CD4-positive, alpha-beta T cell (primary cell): ENCODE data around the gene TXNDC2. TPM values are rescaled to one million over a fixed set of nuclear protein-coding genes. Genes with fewer than 3 reads are reported as not detected.

Experiments used
- ATAC-seq: fragments of 200-7000 bp; cut with Tn5 transposase; one replicate; pipeline ENCODE4 v1.10.0; 2022; ENCODE audit warnings: mild to moderate bottlenecking; ENCODE audit not compliant: poor library complexity
- CTCF ChIA-PET: fragments of 350-600 bp; sonication (Branson Sonifier 250); formaldehyde crosslinking; loops from one replicate; lab custom pipeline; 2021; ENCODE audit warnings: antibody characterized with exemption, inconsistent platforms; lab: Charles Lee
- POLR2A ChIA-PET: fragments of 350-600 bp; sonication (Branson Sonifier 250); formaldehyde crosslinking; loops from one replicate; lab custom pipeline; 2021; ENCODE audit warnings: antibody characterized with exemption, inconsistent platforms; lab: Charles Lee
- DNase-seq, 14 experiments: peaks; one replicate each; pipeline ENCODE4 v3.0.0-alpha.2; 2013 to 2020; ENCODE audit warnings: mixed read lengths in 2 of 14
- H3K27ac ChIP-seq, 2 donors: one replicate each; pipeline versions ENCODE4 v1.5.1 to v1.7.0; 2013; ENCODE audit warnings: low read length in 2 of 2, low read depth in 1 of 2, mild to moderate bottlenecking in 1 of 2
- H3K27me3 ChIP-seq, 2 experiments: 1 replicate in 1 of 2; 2 replicates in 1 of 2; pipeline versions ENCODE4 v1.6.1 to v1.7.0; 2013; ENCODE audit warnings: low read length in 2 of 2, control low read depth in 1 of 2, mild to moderate bottlenecking in 1 of 2, moderate library complexity in 1 of 2; ENCODE audit not compliant: insufficient read depth in 2 of 2, control insufficient read depth in 1 of 2
- H3K36me3 ChIP-seq: one replicate; pipeline ENCODE4 v1.6.1; 2013; ENCODE audit warnings: low read length, control low read depth; ENCODE audit not compliant: insufficient read depth
- H3K4me1 ChIP-seq: one replicate; pipeline ENCODE4 v1.6.1; 2013; ENCODE audit warnings: low read length, control low read depth; ENCODE audit not compliant: insufficient read depth
- H3K4me3 ChIP-seq: one replicate; pipeline ENCODE4 v1.5.1; 2013; ENCODE audit warnings: mild to moderate bottlenecking, low read length, moderate library complexity
- H3K9me3 ChIP-seq, 2 experiments: 1 replicate in 1 of 2; 2 replicates in 1 of 2; pipeline versions ENCODE4 v1.6.1 to v1.7.0; 2013; ENCODE audit warnings: low read length in 2 of 2, mild to moderate bottlenecking in 2 of 2, control low read depth in 1 of 2, moderate library complexity in 1 of 2; ENCODE audit not compliant: control insufficient read depth in 1 of 2, insufficient read depth in 1 of 2
- H3K27ac Mint-ChIP-seq: one replicate; pipeline ENCODE4 v1.8.0; 2020; ENCODE audit warnings: mixed read lengths
- H3K27me3 Mint-ChIP-seq: one replicate; pipeline ENCODE4 v1.8.0; 2021; ENCODE audit warnings: mixed read lengths
- H3K36me3 Mint-ChIP-seq: one replicate; pipeline ENCODE4 v1.8.0; 2021; ENCODE audit warnings: low read depth, mixed read lengths
- H3K4me1 Mint-ChIP-seq: one replicate; pipeline ENCODE4 v1.8.0; 2021; ENCODE audit warnings: low read depth, mixed read lengths
- H3K4me3 Mint-ChIP-seq: one replicate; pipeline ENCODE4 v1.8.0; 2020; ENCODE audit warnings: mild to moderate bottlenecking, mixed read lengths
- H3K9me3 Mint-ChIP-seq: one replicate; pipeline ENCODE4 v1.8.0; 2020; ENCODE audit warnings: mixed read lengths
- CTCF ChIP-seq: fragments of 200-600 bp; IDR thresholded peaks from one replicate; pipeline ENCODE4 v1.8.0; 2022; ENCODE audit warnings: antibody characterized with exemption, mild to moderate bottlenecking
- intact Hi-C, 2 experiments: fragments of 100-400 bp; cut with DNase I in 1 of 2; cut with micrococcal nuclease in 1 of 2; formaldehyde crosslinking; loops; one replicate each; pipeline versions ENCODE4 v1.15.1 to v1.9.0; 2023 to 2025; cut with DNase I, micrococcal nuclease
- total RNA-seq, 174 experiments: library from RNA in 2 of 174; stranded (reverse) in 2 of 174; gene quantifications; one replicate each; pipeline ENCODE4 v1.2.3 and lab custom pipeline; 2021 to 2026

Gene TXNDC2
- total RNA-seq, 2 experiments from 2014 or later = not detected

GRCh38 chr18:9866627-9867026 is 19.1 kb upstream of the TXNDC2 start:
- no peak overlapping the region for H3K27ac ChIP-seq
- DNase-seq (no peak), ATAC-seq (no peak)
- H3K4me3 ChIP-seq = no peak overlapping the region
- Mint-ChIP-seq H3K9me3 (peaks cover 9% of the 10 kb centered on the region), H3K27ac (no peak overlapping the region), H3K36me3 (no peaks in the 10 kb centered on the region), H3K4me1 (no peaks in the 10 kb centered on the region), H3K27me3 (peaks cover 27% of the 10 kb centered on the region), H3K4me3 (no peak overlapping the region)
- peaks cover 15 to 20% of the 10 kb centered on the region in 2 experiments for H3K9me3 ChIP-seq
- intact Hi-C loops = no loop called here
- TF ChIP-seq CTCF = no peak
- no peaks in the 10 kb centered on the region for H3K27me3 ChIP-seq
- no peaks in the 10 kb centered on the region for H3K36me3 ChIP-seq
- POLR2A ChIA-PET = no interaction called here
- CTCF ChIA-PET = no interaction called here
- H3K4me1 ChIP-seq = no peaks in the 10 kb centered on the region

DNA sequence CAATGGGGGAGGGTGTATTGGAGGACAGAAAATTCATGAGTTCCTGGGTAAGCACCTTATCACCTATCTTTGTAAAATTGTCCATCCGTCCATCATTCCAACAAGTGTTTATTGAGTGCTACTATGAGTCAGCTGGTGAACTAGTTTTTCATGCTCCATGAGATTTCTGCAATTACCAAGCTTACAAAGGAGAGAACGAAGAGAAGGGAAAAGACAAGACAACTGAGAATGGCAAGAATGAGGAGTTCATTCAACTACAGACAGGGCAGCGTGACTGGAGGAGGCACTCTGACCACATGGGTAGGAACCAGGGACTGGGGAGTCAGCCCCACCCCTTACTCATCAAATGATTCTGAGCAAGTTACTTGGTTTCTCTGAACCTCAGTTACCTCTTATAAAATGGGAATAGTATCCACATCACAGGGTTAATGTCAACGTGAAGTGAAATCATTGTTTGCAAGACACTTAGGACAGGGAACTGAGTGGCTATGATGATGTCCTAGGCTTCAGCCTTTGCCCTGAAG is 18.6 kb upstream of the TXNDC2 start:
- no peak overlapping the region for H3K4me3 ChIP-seq
- peaks cover 27% of the 10 kb centered on the region for H3K27me3 Mint-ChIP-seq
- H3K27ac Mint-ChIP-seq = no peak overlapping the region
- no peaks in the 10 kb centered on the region for H3K4me1 Mint-ChIP-seq
- DNase-seq = no peak
- no peak for ATAC-seq
- ChIA-PET CTCF (no interaction called here), POLR2A (no interaction called here)
- H3K4me3 Mint-ChIP-seq = no peak overlapping the region
- H3K9me3 ChIP-seq = peaks cover 15 to 20% of the 10 kb centered on the region in 2 experiments
- no peaks in the 10 kb centered on the region for H3K36me3 Mint-ChIP-seq
- no peaks in the 10 kb centered on the region for H3K27me3 ChIP-seq
- no peaks in the 10 kb centered on the region for H3K36me3 ChIP-seq
- intact Hi-C loops = no loop called here
- H3K9me3 Mint-ChIP-seq = peaks cover 9% of the 10 kb centered on the region
- H3K27ac ChIP-seq = no peak overlapping the region
- no peaks in the 10 kb centered on the region for H3K4me1 ChIP-seq
- TF ChIP-seq CTCF = no peak

- no peak for TF ChIP-seq CTCF
- no peak overlapping the region for H3K4me3 ChIP-seq
- no peak overlapping the region for H3K27ac Mint-ChIP-seq
- H3K4me1 Mint-ChIP-seq = no peaks in the 10 kb centered on the region
- intact Hi-C loops = no loop called here
- DNase-seq = no peak
- no peaks in the 10 kb centered on the region for H3K36me3 ChIP-seq
- H3K27me3 ChIP-seq = peaks cover 0 to 2% of the 10 kb centered on the region in 2 experiments
- H3K36me3 Mint-ChIP-seq = no peaks in the 10 kb centered on the region
- peaks cover 9% of the 10 kb centered on the region for H3K9me3 Mint-ChIP-seq
- H3K9me3 ChIP-seq = peaks cover 15 to 20% of the 10 kb centered on the region in 2 experiments
- ATAC-seq = no peak
- H3K4me1 ChIP-seq = no peaks in the 10 kb centered on the region
- ChIA-PET CTCF (no interaction called here), POLR2A (no interaction called here)
- H3K27ac ChIP-seq = no peak overlapping the region
- H3K4me3 Mint-ChIP-seq = no peak overlapping the region
- peaks cover 27% of the 10 kb centered on the region for H3K27me3 Mint-ChIP-seq
These were observed 16.7 kb upstream of the TXNDC2 start for GRCh38 chr18:9868857-9869714.
